Smooth muscle cell (in vitro differentiated cells): ENCODE results near the gene EOGT. TPM values are rescaled to one million over a fixed set of nuclear protein-coding genes. Genes with fewer than 3 reads are reported as not detected.
A peak's percentile ranks its signal among the peaks of the same experiment; 100 is the strongest.

ENCODE experiments used
- DNase-seq: peaks from one replicate; lab custom pipeline; 2025; ENCODE audit not compliant: unreplicated experiment; lab: John Stamatoyannopoulos, UW
- H2AFZ ChIP-seq: fragments of 200-600 bp; sonication (generic); 2 replicates; pipeline ENCODE4 v1.6.0; 2016; ENCODE audit warnings: antibody characterized with exemption, low read depth, mild to moderate bottlenecking
- H3F3A ChIP-seq: fragments of 200-600 bp; sonication (generic); 2 replicates; pipeline ENCODE4 v1.6.0; 2017; ENCODE audit warnings: antibody characterized with exemption, low read depth
- H3K27ac ChIP-seq: fragments of 200-600 bp; sonication (generic); 2 replicates; pipeline ENCODE4 v1.5.1; 2016; ENCODE audit warnings: low read depth, mild to moderate bottlenecking
- H3K27me3 ChIP-seq: fragments of 200-600 bp; sonication (generic); 2 replicates; pipeline ENCODE4 v1.6.1; 2016; ENCODE audit warnings: low read depth, mild to moderate bottlenecking
- H3K36me3 ChIP-seq: fragments of 200-600 bp; sonication (generic); 2 replicates; pipeline ENCODE4 v1.5.1; 2016; ENCODE audit warnings: low read depth
- H3K4me1 ChIP-seq: fragments of 200-600 bp; sonication (generic); 2 replicates; pipeline ENCODE4 v1.5.1; 2016; ENCODE audit warnings: low read depth
- H3K4me2 ChIP-seq: fragments of 200-600 bp; sonication (generic); 2 replicates; pipeline ENCODE4 v1.6.0; 2016; ENCODE audit warnings: mild to moderate bottlenecking
- H3K4me3 ChIP-seq: fragments of 200-600 bp; sonication (generic); 2 replicates; pipeline ENCODE4 v1.5.1; 2016; ENCODE audit warnings: mild to moderate bottlenecking
- H3K79me2 ChIP-seq: fragments of 200-600 bp; sonication (generic); 2 replicates; pipeline ENCODE4 v1.6.0; 2016; ENCODE audit warnings: low read depth, mild to moderate bottlenecking
- H3K9ac ChIP-seq: fragments of 200-600 bp; sonication (generic); 2 replicates; pipeline ENCODE4 v1.6.0; 2016; ENCODE audit warnings: low read depth
- H3K9me3 ChIP-seq: fragments of 200-600 bp; sonication (generic); replicated peaks from 2 replicates; pipeline ENCODE4 v1.5.1; 2016; ENCODE audit warnings: low read depth
- H4K20me1 ChIP-seq: fragments of 200-600 bp; sonication (generic); 2 replicates; pipeline ENCODE4 v1.6.0; 2016; ENCODE audit warnings: low read depth
- WGBS: methylation state at CpG from one replicate; pipeline ENCODE4 v1.1.7; 2016; ENCODE audit warnings: low lambda C conversion rate; 5-methylcytosine and 5-hydroxymethylcytosine counted together
- polyA plus RNA-seq: library from polyadenylated mRNA; unstranded; fragments of >200 nt; fragmentation: Nextera tagmentation; extraction: Ambion mirVana; gene quantifications from 2 replicates; pipeline ENCODE4 v1.2.1, GENCODE V29; 2016
- total RNA-seq: library from RNA; depleted of rRNA; stranded (reverse); fragments of >200 nt; gene quantifications from 2 replicates; pipeline ENCODE4 v1.2.3, GENCODE V29; 2014
- TF ChIP-seq, protein P1 (sequence below): fragments of 200-600 bp; sonication (generic); IDR thresholded peaks from 2 replicates; pipeline ENCODE4 v1.5.1; 2017; ENCODE audit warnings: borderline replicate concordance, mild to moderate bottlenecking, antibody characterized with exemption; ENCODE audit not compliant: insufficient read depth, poor library complexity, severe bottlenecking

Gene EOGT
- total and polyA plus RNA-seq, 2 experiments from 2014 or later = 21.2 to 30.6 TPM

DNA sequence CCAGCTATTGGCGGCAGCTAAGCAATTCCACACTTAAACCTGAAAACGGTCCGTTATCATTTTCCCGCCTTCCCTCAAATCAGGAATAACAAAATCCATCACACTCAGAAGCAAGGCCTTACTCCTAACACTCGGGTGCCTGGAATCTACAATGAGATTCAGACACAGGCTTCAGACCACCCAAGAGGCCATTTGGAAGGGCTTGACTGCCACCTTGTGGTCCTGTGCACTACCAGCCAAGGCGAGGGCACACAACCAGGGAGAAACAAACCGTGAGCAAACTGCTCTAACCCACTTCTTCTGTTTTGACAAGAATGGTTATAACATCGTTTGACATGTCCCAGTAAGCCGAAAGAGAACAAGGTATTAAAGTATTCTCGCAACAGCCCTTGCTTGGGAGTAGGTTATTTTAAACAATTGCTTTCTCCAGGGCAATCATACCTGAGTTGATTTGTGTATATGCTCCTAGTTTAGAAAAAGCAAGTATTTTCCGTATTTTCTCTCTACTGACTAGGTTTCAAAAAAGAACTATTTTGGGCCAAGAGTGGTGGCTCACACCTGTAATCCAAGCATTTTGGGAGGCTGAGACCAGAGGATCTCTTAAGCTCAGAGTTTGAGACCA, 41.0 kb downstream of the EOGT start:
- Histone ChIP-seq H3K4me3 (no peak overlapping the region), H3K27me3 (peaks cover 21% of the 10 kb centered on the region), H3K4me1 (no peaks in the 10 kb centered on the region), H2AFZ (no peak overlapping the region), H3K79me2 (no peaks in the 10 kb centered on the region), H3K36me3 (no peaks in the 10 kb centered on the region), H3K9me3 (no peaks in the 10 kb centered on the region), H3K27ac (no peak overlapping the region), H3F3A (no peaks in the 10 kb centered on the region), H3K4me2 (no peak overlapping the region), H4K20me1 (no peaks in the 10 kb centered on the region), H3K9ac (no peak overlapping the region)
- DNase-seq = peak; percentile 1
- WGBS = 25% methylated on average over 11 of the region's 11 CpGs
- TF ChIP-seq, protein P1, sequence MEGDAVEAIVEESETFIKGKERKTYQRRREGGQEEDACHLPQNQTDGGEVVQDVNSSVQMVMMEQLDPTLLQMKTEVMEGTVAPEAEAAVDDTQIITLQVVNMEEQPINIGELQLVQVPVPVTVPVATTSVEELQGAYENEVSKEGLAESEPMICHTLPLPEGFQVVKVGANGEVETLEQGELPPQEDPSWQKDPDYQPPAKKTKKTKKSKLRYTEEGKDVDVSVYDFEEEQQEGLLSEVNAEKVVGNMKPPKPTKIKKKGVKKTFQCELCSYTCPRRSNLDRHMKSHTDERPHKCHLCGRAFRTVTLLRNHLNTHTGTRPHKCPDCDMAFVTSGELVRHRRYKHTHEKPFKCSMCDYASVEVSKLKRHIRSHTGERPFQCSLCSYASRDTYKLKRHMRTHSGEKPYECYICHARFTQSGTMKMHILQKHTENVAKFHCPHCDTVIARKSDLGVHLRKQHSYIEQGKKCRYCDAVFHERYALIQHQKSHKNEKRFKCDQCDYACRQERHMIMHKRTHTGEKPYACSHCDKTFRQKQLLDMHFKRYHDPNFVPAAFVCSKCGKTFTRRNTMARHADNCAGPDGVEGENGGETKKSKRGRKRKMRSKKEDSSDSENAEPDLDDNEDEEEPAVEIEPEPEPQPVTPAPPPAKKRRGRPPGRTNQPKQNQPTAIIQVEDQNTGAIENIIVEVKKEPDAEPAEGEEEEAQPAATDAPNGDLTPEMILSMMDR = peak; percentile 73

DNA sequence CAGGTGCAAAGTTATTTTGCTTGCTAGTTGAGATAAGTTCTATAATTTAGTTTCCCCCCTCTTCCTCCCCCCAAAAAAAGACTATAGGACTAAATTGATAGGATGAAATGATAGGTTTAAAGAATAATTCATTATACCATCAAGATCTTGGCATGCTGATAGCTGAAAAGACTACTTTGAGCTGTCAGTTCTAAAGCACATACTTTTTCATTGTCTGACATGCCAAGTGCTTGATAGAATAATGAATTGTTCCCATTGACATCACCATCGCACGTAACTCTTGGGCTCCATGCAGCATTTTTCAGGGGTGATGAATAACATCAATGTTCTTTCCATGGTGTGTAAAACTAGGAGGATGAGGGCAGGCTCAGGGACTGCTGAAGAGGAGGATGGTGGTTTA, 48.8 kb downstream of the EOGT start:
- Histone ChIP-seq H3K4me2 (no peak overlapping the region), H3K27me3 (peaks cover 39% of the 10 kb centered on the region), H3F3A (no peaks in the 10 kb centered on the region), H3K79me2 (no peaks in the 10 kb centered on the region), H3K36me3 (no peaks in the 10 kb centered on the region), H3K9me3 (no peaks in the 10 kb centered on the region), H3K4me3 (no peak overlapping the region), H3K9ac (no peak overlapping the region), H4K20me1 (no peaks in the 10 kb centered on the region), H2AFZ (no peak overlapping the region), H3K4me1 (no peaks in the 10 kb centered on the region), H3K27ac (no peak overlapping the region)
- no peak for DNase-seq
- TF ChIP-seq, protein P1 = no peak
- 92% methylated on average over 2 of the region's 2 CpGs for WGBS

DNA sequence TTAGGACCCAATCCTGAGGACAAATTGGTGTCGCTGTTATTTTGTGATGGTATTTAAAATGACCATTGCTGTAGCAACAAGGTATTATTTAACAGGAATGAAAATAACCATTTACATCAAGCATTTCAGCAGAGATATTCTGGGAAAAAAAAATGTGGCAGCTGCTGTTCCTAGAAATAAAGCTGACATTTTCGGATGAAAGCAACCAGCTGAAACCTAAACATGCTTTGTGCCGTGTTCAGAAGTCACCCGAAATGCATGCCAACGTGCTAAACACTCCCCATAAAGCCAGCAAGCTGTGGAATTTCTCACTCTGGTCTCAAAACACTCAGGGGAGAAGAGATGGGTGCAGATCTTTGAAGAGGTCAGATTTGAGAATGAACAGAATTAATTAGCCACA, 49.6 kb downstream of the EOGT start:
- no peak overlapping the region for H3K4me3 ChIP-seq
- no peaks in the 10 kb centered on the region for H3F3A ChIP-seq
- DNase-seq = no peak
- H3K4me1 ChIP-seq = no peaks in the 10 kb centered on the region
- H3K36me3 ChIP-seq = no peaks in the 10 kb centered on the region
- H3K27me3 ChIP-seq = peaks cover 37% of the 10 kb centered on the region
- no peaks in the 10 kb centered on the region for H3K9me3 ChIP-seq
- H4K20me1 ChIP-seq = no peaks in the 10 kb centered on the region
- H2AFZ ChIP-seq = no peak overlapping the region
- 81% methylated on average over 5 of the region's 5 CpGs for WGBS
- no peaks in the 10 kb centered on the region for H3K79me2 ChIP-seq
- H3K4me2 ChIP-seq = no peak overlapping the region
- no peak overlapping the region for H3K9ac ChIP-seq
- no peak overlapping the region for H3K27ac ChIP-seq
- TF ChIP-seq, protein P1 = no peak

DNA sequence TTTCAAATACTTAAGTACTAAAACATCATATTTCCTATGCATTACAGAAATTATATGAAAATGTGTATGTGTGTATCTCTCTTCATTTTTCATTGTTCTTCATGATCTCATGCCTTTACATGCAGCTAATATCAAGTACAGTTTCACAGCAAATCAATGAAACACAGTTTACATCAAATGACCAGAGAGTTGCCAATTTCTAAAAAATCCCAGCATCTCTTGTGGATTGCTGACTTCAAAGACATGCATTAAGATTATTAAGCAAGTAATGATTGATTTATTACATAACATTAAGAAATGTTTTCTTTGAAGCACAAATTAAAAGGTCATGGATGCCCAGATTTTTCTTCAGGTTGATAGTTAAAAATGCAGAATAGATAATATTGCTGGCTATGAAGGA, 50.1 kb downstream of the EOGT start:
- no peak for DNase-seq
- no peak overlapping the region for H2AFZ ChIP-seq
- H3F3A ChIP-seq = no peaks in the 10 kb centered on the region
- H3K4me2 ChIP-seq = no peak overlapping the region
- H4K20me1 ChIP-seq = no peaks in the 10 kb centered on the region
- H3K27ac ChIP-seq = no peak overlapping the region
- TF ChIP-seq, protein P1 = no peak
- no peaks in the 10 kb centered on the region for H3K79me2 ChIP-seq
- H3K36me3 ChIP-seq = no peaks in the 10 kb centered on the region
- H3K9me3 ChIP-seq = no peaks in the 10 kb centered on the region
- no peak overlapping the region for H3K9ac ChIP-seq
- peaks cover 33% of the 10 kb centered on the region for H3K27me3 ChIP-seq
- no peaks in the 10 kb centered on the region for H3K4me1 ChIP-seq
- H3K4me3 ChIP-seq = no peak overlapping the region
